Activated CD4-positive, alpha-beta T cell treated with anti-CD3 and anti-CD28 coated beads, Interleukin-2, Interleukin-4, amounts not matched to agents 100 ng/mL and 50 ng/mL, durations not matched to agents 16 hours and 8 hours (primary cell): ENCODE measurements around the gene MRPL12.

ENCODE experiments used
- DNase-seq: peaks from one replicate; pipeline ENCODE4 v3.0.0-alpha.2; 2020; ENCODE audit warnings: low spot score

MRPL12 gene

DNA sequence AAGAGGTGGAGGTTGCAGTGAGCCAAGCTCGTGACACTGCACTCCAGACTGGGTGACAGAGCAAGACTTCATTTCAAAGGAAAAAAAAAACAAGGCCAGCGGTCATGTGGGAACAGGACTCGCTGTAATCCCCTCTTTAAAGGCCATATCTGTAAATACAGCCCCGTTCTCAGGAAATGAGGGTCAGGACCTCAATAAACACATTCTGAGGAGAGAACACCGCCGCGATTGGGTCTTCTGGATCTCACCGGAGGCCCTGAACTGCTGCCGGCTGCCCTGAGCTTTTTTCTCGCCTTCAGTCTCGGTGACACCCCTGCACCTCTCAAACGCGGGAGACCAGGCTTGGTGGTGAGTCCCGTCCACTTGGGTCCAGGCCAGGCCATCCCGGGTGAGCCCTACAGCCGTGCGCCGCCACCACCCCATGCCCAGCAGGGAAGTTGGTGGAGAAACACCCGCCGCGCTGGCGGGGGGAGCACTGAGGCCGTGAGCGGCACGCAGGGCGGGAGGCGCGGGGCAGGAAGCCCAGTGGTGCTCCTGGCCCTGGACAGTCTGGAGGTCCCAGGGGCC lies 37.3 kb downstream of the MRPL12 start:
- DNase-seq = no peak

GRCh38 chr17:81741049-81741593 lies 38.0 kb downstream of the MRPL12 start:
- DNase-seq = no peak

DNA sequence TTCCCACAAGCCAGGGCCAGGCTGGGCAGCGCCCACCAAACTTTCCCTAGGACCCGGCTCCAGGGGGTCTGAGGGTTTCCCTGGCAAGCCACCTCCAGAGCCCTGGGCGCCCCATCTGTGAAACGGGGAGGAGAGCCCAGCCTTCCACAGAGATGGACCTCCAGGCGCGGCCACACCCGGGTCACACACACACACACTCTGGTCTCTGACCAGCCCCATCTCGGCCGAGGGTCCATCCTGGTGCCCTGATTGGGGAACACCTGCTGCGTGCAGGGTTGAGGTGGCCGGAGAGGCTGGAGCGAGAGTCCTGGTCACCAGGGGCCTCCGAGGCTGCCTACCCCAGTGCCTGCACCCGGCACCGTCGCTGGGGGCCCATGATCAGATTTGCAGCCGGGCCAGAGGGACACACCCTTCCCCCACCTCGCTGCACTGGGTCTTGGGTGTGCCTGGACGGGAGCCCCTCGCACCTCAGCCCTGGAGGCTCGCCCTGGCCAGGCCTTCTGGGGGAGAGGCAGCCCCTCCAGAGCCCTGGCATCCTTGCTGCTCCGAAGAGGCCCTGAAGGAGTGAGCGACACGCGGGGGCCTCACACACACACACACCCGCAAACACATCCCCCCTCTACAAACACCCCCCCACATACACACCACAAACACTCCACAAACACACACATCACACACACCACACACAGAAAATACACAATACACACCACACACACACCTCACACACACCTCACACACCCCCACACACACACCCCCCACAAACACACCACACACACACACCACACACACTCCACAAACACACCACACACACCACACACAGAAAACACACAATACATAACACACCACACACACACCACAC lies 38.7 kb downstream of the MRPL12 start:
- DNase-seq = no peak
